GM12878 (cell line): ENCODE data around the gene DYNC2LI1.

Source experiments
- BHLHE40 ChIP-seq, 2 experiments: fragments of 450-650 bp in 1 of 2; IDR thresholded peaks; 2 replicates each; pipeline ENCODE4 v1.6.1; 2011 to 2017; ENCODE audit warnings: low read depth in 2 of 2, borderline replicate concordance in 1 of 2, improper control_type of control experiment in 1 of 2, low read length in 1 of 2, mild to moderate bottlenecking in 1 of 2
- HCFC1 ChIP-seq: fragments of 150-350 bp; IDR thresholded peaks from 2 replicates; pipeline ENCODE4 v1.6.1; 2014; ENCODE audit warnings: low read length
- HDAC2 ChIP-seq: fragments of 200-600 bp; sonication (generic); IDR thresholded peaks from 2 replicates; pipeline ENCODE4 v1.6.1; 2017
- IKZF1 ChIP-seq: fragments of 450-650 bp; conservative IDR thresholded peaks from 2 replicates; pipeline ENCODE4 v1.6.1; 2017; ENCODE audit warnings: antibody characterized with exemption, mild to moderate bottlenecking
- JUNB ChIP-seq: IDR thresholded peaks from 2 replicates; pipeline ENCODE4 v1.6.1; 2016; ENCODE audit warnings: antibody characterized with exemption, mild to moderate bottlenecking
- USF1 ChIP-seq: IDR thresholded peaks from 2 replicates; pipeline ENCODE4 v1.6.1; 2011; ENCODE audit warnings: borderline replicate concordance, low read depth, mild to moderate bottlenecking, moderate library complexity, mixed read lengths, low read length; ENCODE audit not compliant: insufficient read depth; ENCODE audit errors: extremely low read length
- YY1 ChIP-seq: IDR thresholded peaks from 2 replicates; pipeline ENCODE4 v1.6.1; 2011; ENCODE audit warnings: low read depth, mild to moderate bottlenecking, low read length

DNA sequence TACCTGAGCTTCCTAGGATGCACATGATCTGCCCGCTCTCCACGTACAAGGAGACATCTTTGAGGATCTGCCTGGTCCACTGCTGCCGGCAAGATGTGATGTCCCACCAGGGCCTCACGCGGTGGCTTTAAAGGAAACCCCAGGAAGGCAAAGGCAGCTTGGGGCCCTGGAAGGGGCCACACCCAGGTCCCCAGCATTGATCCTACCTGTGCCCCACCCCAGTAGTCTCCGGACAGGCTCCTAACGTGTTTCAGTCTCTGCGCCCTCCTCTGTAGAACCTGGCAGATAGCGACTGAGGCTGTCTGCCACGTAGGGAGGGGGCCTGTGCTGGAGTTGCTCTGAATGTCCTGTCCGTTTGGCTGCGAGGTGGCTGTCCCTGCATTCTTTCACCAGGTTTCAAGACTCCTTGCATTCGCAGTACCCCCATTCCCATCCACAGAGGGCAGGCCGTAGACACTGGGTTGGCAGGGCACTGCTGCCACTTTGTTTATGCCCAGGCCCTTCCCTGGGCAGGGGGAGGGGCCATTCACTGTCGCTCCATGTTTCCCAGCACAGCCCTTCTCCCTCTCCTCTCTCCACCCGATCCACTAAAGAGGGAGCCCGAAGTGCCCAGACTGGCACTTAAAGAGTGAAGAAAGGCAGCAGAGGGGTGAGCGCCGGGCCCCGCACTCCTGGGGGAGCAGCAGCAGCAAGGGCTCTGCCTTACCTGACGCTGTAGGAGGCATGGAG lies 64.2 kb downstream of the DYNC2LI1 start:
- TF ChIP-seq HCFC1 (no peak), IKZF1 (no peak), JUNB (no peak), USF1 (no peak), HDAC2 (no peak), YY1 (no peak), BHLHE40 (IDR thresholded peaks at IDR 0.05; ENCODE audit: borderline replicate concordance in 1 of 2, low read depth in 2 of 2, low read length in 1 of 2) (no peak)
